Measurements from ENCODE around the gene CDH13. TPM values are rescaled to one million over a fixed set of nuclear protein-coding genes. Genes with fewer than 3 reads are reported as not detected.
A peak's percentile ranks its signal among the peaks of the same experiment; 100 is the strongest.

CDH13 gene
- polyA plus RNA-seq, 1 donor: 8.7 TPM

DNA sequence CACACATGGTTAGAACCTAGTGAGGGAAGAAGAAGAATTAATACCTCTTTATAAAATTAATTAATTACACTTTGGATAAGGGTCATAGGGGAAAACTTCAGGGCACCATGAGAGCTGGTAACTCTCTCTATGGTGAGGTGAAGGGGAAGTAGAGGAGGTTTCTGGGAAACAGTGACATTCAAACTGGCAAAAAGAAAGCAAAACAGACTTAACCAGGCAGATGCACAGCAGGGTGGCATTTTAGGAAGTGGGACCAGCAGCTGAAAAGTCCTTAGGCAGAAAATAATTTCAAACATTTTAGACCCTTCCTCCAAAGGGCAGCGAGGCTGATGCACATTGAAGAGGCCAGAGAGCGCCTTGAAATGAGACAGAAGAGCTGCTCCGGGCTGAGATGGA, 157.8 kb downstream of the CDH13 start:
- DNase-seq: no peak

- DNase-seq: no peak
These were observed 161.5 kb downstream of the CDH13 start for GRCh38 chr16:82788225-82788624.

- DNase-seq: no peak
These were observed 162.2 kb downstream of the CDH13 start for GRCh38 chr16:82788919-82789318.

DNA sequence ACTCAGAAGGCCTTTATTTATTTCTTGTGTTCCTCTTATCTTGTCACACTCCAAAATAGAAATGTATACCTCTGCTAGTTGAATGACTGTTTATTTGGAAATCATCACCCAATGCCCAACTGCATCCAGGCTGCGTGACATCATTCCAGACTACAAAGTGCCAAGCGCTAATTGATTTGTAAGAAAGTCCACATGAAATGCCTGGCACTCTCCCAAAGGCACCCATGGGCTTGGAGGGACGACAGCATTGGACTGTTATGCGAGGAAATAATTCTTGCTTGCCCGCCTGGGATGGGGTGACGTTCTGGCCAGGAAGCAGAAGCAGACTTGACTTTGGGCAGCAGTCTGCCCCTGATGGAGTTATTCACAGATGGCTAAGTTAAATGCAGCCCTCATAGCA, 165.9 kb downstream of the CDH13 start:
- DNase-seq: no peak

- no peak for DNase-seq
These were observed 166.9 kb downstream of the CDH13 start for GRCh38 chr16:82793528-82794245.

DNA sequence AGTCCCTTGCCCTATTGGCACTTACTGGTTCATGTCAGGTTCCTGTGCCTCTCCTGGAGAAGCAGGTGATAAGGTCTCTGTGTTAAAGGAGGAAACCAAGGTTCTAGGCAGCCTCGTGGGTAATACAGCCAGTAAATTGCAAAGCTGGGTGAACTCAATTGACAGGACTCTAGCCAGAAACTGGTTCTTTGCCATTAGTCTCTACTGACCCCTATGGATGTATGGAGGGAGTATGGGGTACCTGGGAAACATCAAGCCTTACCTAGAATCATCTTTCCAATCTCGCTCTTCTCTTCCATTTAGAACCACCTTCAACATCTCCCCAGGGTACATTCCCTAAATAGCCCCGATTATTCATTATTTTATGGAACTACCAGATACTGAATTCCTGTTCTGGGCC, 169.3 kb downstream of the CDH13 start:
- no peak for DNase-seq

DNA sequence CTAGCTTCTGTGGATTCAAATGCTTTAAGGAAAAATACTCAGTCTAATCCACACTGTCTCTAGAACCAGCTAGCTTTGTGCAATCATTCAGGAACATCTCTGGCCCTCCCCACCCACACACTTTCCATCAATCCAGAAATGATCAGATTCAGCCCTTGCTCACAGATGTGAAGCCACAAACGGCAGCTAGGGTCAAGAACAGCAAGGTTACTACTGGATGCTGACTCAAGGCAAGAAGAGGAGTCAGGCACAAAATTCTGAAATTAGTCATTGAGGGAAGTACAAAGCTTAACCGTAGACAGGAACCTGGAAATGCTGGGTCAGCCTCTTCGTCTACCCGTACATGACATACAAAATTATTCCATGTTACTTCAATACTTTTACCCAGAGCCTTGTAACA, 174.6 kb downstream of the CDH13 start:
- no peak for DNase-seq

- no peak for DNase-seq
These were observed 179.1 kb downstream of the CDH13 start for GRCh38 chr16:82805866-82806265.

- peak; percentile 57 for DNase-seq
These were observed 180.5 kb downstream of the CDH13 start for GRCh38 chr16:82807311-82807710.

- no peak for DNase-seq
These were observed 181.3 kb downstream of the CDH13 start for GRCh38 chr16:82808036-82808435.

GRCh38 chr16:82810077-82810476, 183.3 kb downstream of the CDH13 start:
- DNase-seq: no peak

- no peak for DNase-seq
These were observed 187.3 kb downstream of the CDH13 start for GRCh38 chr16:82814059-82814458.

DNA sequence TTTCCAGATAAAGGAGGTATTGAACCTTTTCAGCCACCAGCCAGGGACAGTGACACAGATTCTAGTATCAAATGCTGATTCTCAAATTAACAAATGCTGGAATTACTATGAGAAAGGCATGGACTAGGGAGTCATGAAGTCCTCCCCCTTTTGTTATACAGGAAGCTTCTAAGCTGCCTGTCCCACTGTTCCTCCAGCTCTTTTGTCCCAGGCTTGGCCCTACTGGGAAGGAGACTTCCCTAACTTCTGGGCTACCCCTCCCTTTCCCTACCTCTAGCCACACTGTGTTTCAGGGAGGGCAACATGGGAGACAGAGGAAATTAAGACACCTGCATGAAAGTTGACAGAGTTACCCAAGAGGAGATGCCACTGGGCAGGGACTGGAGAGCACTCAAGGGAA, 192.5 kb downstream of the CDH13 start:
- DNase-seq: no peak

- no peak for DNase-seq
These were observed 194.1 kb downstream of the CDH13 start for GRCh38 chr16:82820855-82821254.

GRCh38 chr16:82824408-82824807, 197.6 kb downstream of the CDH13 start:
- no peak for DNase-seq

DNA sequence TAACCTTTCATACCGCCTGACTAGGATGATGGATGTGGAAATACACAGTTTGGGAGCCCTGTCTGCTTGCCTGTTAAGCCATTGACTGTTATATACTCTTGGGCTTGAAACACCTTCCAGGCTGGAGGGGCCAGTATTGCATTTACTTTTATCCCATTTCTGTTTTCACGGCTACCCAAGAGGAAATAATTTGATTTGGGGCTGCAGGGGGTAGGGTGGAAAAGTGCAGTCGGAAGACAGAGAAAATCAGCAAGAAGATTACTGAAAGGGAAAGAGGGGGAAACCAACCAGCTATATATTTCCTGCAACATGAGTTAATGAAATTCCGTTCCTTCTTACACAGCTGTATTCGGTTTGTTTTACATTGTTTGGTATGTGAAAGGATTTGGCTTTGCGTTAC, 202.5 kb downstream of the CDH13 start:
- no peak for DNase-seq

GRCh38 chr16:82830944-82831343, 204.2 kb downstream of the CDH13 start:
- no peak for DNase-seq

- DNase-seq: no peak
These were observed 206.1 kb downstream of the CDH13 start for GRCh38 chr16:82832821-82833220.

GRCh38 chr16:82833378-82833993, 206.7 kb downstream of the CDH13 start:
- DNase-seq: no peak

DNA sequence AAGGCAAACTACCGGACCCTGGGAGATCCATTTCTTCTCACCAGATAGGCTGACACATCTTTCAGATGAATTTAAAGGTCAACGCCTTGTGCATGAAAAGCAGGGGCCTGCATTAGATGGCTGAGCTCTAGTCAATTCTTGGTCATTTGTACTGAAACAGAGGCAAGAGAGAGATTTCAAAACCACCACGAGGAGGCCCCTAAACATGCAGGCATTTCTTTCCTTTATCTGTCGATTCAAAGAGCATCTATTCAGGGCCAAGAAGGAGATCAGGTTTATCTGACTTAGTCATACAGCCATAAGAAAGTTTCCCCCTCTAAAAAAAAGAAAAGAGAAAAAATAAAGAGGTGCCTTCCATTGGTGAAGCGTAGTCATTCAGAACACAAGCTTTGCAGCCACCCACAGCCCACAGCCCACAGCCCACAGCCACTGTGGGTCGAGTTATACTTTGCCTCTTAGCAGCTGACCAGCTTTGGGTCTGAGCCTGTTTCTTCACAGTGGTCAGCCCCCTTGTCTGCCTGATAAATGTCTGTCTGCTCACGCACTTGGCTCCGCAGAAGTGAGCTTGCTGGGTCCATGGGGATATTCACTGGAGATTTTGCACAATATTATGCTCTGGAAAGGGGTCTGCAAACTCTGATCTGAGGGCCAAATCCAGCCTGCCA, 207.5 kb downstream of the CDH13 start:
- DNase-seq: no peak

DNA sequence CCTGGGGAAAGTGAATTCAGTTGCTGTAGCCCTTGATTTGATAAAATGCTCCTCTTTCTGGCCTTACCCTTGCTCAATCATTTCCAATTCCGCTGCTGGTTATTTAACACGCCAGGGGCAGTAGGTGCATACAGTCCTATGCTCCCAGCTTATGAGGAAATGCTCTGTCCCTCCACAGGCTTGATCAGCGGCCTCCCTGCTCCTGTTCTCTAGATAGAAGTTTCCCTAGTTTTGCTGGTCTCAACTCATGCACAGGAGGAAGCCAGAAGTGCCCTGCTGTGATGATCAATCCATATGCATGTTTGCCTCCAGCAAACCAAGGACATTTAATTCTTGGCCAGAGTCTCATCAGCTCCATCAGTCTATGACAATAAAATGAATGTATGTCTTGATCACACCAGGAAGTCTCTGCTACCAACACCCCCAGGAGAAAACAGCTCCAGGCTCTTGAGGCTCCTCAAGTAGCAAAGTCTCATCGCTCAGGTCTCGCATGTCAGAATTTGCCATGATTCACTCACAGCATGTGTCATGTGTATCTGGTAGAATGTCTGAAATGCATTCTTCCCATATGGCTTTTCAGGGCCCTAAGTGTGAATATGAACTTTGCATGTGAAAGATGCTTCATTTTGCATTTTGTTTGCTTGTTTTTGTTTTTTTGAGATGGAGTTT, 208.9 kb downstream of the CDH13 start:
- DNase-seq: no peak

GRCh38 chr16:82841108-82841507, 214.3 kb downstream of the CDH13 start:
- no peak for DNase-seq

Data from left kidney (tissue), 2 donors.